DND-41 (cell line): ENCODE measurements around the gene THSD7A.
A peak's percentile ranks its signal among the peaks of the same experiment; 100 is the strongest.

Experiments
- ATAC-seq: fragments of 200-7000 bp; cut with Tn5 transposase; 3 replicates; pipeline ENCODE4 v1.9.1; 2021; ENCODE audit warnings: low read depth; ENCODE audit not compliant: insufficient read depth
- DNase-seq: peaks from one replicate; pipeline ENCODE4 v3.0.0-alpha.2; 2020
- H2AFZ ChIP-seq: 2 replicates; pipeline ENCODE4 v1.6.0; 2012; ENCODE audit warnings: low read depth, low read length
- H3K27ac ChIP-seq: 2 replicates; pipeline ENCODE4 v1.5.1; 2012; ENCODE audit warnings: low read length, inconsistent platforms
- H3K27me3 ChIP-seq: fragments of 200-600 bp; sonication (generic); 2 replicates; pipeline ENCODE4 v1.6.0; 2012; ENCODE audit warnings: low read length, mild to moderate bottlenecking, inconsistent platforms; ENCODE audit not compliant: insufficient read depth, poor library complexity
- H3K36me3 ChIP-seq: 2 replicates; pipeline ENCODE4 v1.5.1; 2012; ENCODE audit warnings: low read length, inconsistent platforms; ENCODE audit not compliant: insufficient read depth
- H3K4me1 ChIP-seq: 2 replicates; pipeline ENCODE4 v1.5.1; 2012; ENCODE audit warnings: mild to moderate bottlenecking, low read length; ENCODE audit not compliant: insufficient read depth
- H3K4me2 ChIP-seq: 2 replicates; pipeline ENCODE4 v1.6.0; 2012; ENCODE audit warnings: mild to moderate bottlenecking, moderate library complexity, low read length, inconsistent platforms; ENCODE audit not compliant: insufficient read depth
- H3K4me3 ChIP-seq, 2 experiments: fragments of 200-600 bp in 1 of 2; shearing (Covaris generic) in 1 of 2; 2 replicates each; pipeline ENCODE4 v1.5.1; 2012 to 2016; ENCODE audit warnings: inconsistent platforms in 2 of 2, low read length in 2 of 2, mild to moderate bottlenecking in 2 of 2, low read depth in 1 of 2, moderate library complexity in 1 of 2
- H3K79me2 ChIP-seq: 2 replicates; pipeline ENCODE4 v1.6.0; 2012; ENCODE audit warnings: low read length, inconsistent platforms; ENCODE audit not compliant: insufficient read depth
- H3K9ac ChIP-seq: 2 replicates; pipeline ENCODE4 v1.6.0; 2012; ENCODE audit warnings: low read depth, mild to moderate bottlenecking, inconsistent platforms, low read length, moderate library complexity
- H3K9me3 ChIP-seq: 2 replicates; pipeline ENCODE4 v1.5.1; 2012; ENCODE audit warnings: low read length, moderate library complexity, mild to moderate bottlenecking, inconsistent platforms; ENCODE audit not compliant: insufficient read depth, severe bottlenecking
- H4K20me1 ChIP-seq: 2 replicates; pipeline ENCODE4 v1.6.0; 2012; ENCODE audit warnings: low read length; ENCODE audit not compliant: insufficient read depth
- EZH2 ChIP-seq: IDR thresholded peaks from 3 replicates; pipeline ENCODE4 v1.6.1; 2012; ENCODE audit warnings: borderline replicate concordance, low read depth, mild to moderate bottlenecking, moderate library complexity, low read length, inconsistent platforms; ENCODE audit not compliant: severe bottlenecking
- TF ChIP-seq, protein P1 (sequence below): IDR thresholded peaks from 2 replicates; pipeline ENCODE4 v1.5.1; 2012; ENCODE audit warnings: borderline replicate concordance, low read length, moderate library complexity, mild to moderate bottlenecking; ENCODE audit not compliant: poor library complexity, severe bottlenecking; ENCODE audit errors: extremely low read depth

The THSD7A gene

GRCh38 chr7:11345621-11346020 is 486.4 kb downstream of the THSD7A start:
- H3K4me1 ChIP-seq = no peaks in the 10 kb centered on the region

GRCh38 chr7:11343818-11344413 is 488.1 kb downstream of the THSD7A start:
- Histone ChIP-seq H3K9me3 (no peaks in the 10 kb centered on the region), H4K20me1 (no peaks in the 10 kb centered on the region), H3K36me3 (no peaks in the 10 kb centered on the region), H3K4me2 (no peak overlapping the region), H3K27ac (no peak overlapping the region), H3K27me3 (peaks cover 4% of the 10 kb centered on the region), H3K4me1 (no peaks in the 10 kb centered on the region), H3K79me2 (no peaks in the 10 kb centered on the region), H3K4me3 (no peak overlapping the region), H3K9ac (no peak overlapping the region), H2AFZ (no peak overlapping the region; the same call in 1 of the 2 replicates)
- no peak for DNase-seq
- ATAC-seq = peak; percentile 35; the same call in 1 of the 3 replicates
- TF ChIP-seq, protein P1, sequence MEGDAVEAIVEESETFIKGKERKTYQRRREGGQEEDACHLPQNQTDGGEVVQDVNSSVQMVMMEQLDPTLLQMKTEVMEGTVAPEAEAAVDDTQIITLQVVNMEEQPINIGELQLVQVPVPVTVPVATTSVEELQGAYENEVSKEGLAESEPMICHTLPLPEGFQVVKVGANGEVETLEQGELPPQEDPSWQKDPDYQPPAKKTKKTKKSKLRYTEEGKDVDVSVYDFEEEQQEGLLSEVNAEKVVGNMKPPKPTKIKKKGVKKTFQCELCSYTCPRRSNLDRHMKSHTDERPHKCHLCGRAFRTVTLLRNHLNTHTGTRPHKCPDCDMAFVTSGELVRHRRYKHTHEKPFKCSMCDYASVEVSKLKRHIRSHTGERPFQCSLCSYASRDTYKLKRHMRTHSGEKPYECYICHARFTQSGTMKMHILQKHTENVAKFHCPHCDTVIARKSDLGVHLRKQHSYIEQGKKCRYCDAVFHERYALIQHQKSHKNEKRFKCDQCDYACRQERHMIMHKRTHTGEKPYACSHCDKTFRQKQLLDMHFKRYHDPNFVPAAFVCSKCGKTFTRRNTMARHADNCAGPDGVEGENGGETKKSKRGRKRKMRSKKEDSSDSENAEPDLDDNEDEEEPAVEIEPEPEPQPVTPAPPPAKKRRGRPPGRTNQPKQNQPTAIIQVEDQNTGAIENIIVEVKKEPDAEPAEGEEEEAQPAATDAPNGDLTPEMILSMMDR = peak; percentile 75
- no peak for TF ChIP-seq EZH2

More at GRCh38 chr7:11345621-11346020, 486.4 kb downstream of the THSD7A start:
- H3K36me3 ChIP-seq = no peaks in the 10 kb centered on the region
- H3K79me2 ChIP-seq = no peaks in the 10 kb centered on the region
- H3K27ac ChIP-seq = no peak overlapping the region
- TF ChIP-seq EZH2 = no peak
- TF ChIP-seq, protein P1 = no peak
- H3K27me3 ChIP-seq = no peaks in the 10 kb centered on the region
- H4K20me1 ChIP-seq = no peaks in the 10 kb centered on the region
- no peak for DNase-seq
- H3K4me3 ChIP-seq = no peak overlapping the region
- no peak for ATAC-seq
- no peak overlapping the region for H3K4me2 ChIP-seq
- H2AFZ ChIP-seq = no peak overlapping the region
- H3K9ac ChIP-seq = no peak overlapping the region
- no peaks in the 10 kb centered on the region for H3K9me3 ChIP-seq

DNA sequence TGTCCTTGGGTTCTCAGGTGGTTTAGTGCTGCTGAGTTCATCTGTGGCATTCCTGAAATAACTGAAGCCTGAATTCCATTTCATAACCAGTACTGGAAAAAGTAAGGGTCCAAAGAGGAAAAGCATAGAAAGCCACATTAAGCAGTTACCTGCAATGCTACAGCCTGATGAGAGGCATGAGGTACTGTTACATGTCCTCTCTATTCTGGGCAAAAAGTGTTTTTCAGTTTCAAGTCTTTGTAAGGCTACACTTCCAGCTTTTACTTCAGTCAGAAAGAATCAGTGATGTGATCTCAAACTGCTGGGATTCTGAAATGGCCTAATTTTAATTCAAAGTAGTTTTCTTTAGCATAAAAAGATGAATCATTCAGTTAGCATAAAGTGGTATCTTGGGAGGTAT is 488.9 kb downstream of the THSD7A start:
- H3K4me1 ChIP-seq = no peaks in the 10 kb centered on the region
- H3K27me3 ChIP-seq = peaks cover 4% of the 10 kb centered on the region
- no peak overlapping the region for H3K4me2 ChIP-seq
- no peaks in the 10 kb centered on the region for H3K36me3 ChIP-seq
- no peaks in the 10 kb centered on the region for H3K9me3 ChIP-seq
- no peak for ATAC-seq
- no peaks in the 10 kb centered on the region for H3K79me2 ChIP-seq
- TF ChIP-seq EZH2 = no peak
- TF ChIP-seq, protein P1 = no peak
- no peak overlapping the region; the same call in 1 of the 2 replicates for H2AFZ ChIP-seq
- no peak overlapping the region for H3K4me3 ChIP-seq
- H3K9ac ChIP-seq = no peak overlapping the region
- DNase-seq = no peak
- no peak overlapping the region for H3K27ac ChIP-seq
- H4K20me1 ChIP-seq = no peaks in the 10 kb centered on the region
